Measurements from ENCODE around the gene TMEM53. TPM values are rescaled to one million over a fixed set of nuclear protein-coding genes. Genes with fewer than 3 reads are reported as not detected.

Gene TMEM53
- total RNA-seq, 1 donor from 2014 or later = 1.5 TPM

DNA sequence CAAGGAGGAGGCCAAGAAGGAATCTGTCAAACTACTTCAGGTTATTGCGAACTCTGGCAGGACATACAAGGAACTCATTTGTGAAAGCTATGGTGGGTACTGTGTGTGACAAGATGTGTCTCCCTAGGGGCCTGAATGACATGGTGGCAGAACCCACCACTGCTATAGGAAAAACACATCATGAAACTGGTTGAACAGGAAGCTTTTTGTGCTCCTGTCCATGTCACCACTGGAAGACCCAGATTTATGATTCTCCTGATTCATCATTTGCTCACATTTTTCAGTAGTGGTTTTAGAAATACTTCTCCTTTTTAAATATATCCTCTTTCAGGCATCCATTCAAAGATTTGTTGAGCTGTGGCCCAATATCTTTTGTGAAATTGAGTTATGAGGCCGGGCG is 23.9 kb upstream of the TMEM53 start:
- no peak for DNase-seq (ENCODE audit: low read depth, low spot score)

- no peak for DNase-seq (ENCODE audit: low read depth, low spot score)
Measured at GRCh38 chr1:44696789-44697345, 22.6 kb upstream of the TMEM53 start.

DNA sequence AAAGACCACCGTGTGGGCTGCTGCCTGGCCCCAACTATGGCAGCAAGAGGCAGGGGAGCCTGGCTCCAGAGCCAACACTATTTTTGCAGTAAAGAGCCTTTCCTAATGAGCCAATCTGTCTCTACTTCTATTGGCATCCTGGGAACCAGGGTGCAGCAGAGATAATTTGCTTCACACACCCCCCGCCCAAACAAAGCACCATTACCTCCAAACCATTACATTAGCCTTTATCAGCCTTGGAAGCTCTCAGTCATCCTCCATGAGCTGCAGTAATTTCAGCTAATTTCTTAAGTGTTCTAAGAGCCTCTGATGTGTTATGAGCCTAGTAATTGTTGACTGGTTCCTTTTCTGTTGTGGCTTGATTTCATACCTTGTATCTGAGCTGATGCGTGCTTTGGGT is 21.8 kb upstream of the TMEM53 start:
- DNase-seq (ENCODE audit: low read depth, low spot score) = no peak

GRCh38 chr1:44695671-44696070 is 21.4 kb upstream of the TMEM53 start:
- no peak for DNase-seq (ENCODE audit: low read depth, low spot score)

GRCh38 chr1:44694863-44695478 is 20.7 kb upstream of the TMEM53 start:
- no peak for DNase-seq (ENCODE audit: low read depth, low spot score)

DNA sequence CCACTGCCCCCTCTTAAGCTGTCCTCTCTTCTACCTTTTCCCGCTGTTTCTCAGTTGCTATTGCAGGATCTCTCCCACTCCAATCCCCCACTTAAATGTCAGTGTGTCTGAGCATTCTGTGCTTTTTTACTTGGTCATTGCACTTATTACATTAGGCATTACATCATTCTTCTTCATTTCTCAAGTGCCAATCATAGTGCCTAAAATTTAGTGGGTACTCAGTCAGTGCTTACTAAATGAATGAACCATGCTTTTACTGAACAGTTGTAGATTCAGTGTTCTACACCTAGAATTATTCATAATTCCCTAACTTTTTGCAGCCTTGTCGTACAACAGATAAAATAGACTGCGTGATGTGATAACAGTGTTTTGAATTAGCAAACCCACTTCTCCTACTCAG is 19.6 kb upstream of the TMEM53 start:
- DNase-seq (ENCODE audit: low read depth, low spot score) = no peak

DNA sequence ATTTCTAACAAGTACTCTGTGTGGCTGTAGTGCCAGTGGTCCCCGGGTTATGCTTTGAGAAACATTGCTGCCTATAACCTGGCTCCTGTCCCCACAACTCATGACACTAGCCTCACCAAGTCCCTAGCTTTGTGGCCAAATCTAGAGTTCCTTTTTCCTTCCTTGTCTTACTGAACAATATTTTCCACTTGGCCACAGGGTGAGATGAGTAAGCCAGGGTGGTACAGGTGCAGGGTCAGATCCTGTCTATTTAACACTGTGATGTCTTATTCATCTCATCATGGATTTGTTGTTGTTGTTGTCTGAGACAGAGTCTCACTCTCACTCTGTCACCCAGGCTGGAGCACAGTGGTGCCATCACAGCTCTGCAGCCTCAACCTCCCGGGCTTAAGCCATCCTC is 18.9 kb upstream of the TMEM53 start:
- DNase-seq (ENCODE audit: low read depth, low spot score) = no peak

DNA sequence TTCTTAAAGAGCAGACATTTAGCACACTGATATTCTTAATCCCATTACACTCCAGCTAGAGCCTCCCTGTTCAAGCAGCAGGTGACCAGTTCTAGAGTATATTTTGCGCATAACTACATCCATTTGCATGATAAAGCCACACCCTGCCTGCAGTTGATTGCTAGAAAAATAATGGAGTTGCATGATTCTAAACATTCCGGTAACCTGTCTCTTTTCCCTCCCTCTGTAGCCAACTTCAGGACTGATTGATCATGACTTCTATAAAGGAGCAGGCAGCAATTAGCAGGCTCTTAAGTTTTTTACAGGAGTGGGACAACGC is 15.1 kb upstream of the TMEM53 start:
- DNase-seq (ENCODE audit: low read depth, low spot score) = no peak

DNA sequence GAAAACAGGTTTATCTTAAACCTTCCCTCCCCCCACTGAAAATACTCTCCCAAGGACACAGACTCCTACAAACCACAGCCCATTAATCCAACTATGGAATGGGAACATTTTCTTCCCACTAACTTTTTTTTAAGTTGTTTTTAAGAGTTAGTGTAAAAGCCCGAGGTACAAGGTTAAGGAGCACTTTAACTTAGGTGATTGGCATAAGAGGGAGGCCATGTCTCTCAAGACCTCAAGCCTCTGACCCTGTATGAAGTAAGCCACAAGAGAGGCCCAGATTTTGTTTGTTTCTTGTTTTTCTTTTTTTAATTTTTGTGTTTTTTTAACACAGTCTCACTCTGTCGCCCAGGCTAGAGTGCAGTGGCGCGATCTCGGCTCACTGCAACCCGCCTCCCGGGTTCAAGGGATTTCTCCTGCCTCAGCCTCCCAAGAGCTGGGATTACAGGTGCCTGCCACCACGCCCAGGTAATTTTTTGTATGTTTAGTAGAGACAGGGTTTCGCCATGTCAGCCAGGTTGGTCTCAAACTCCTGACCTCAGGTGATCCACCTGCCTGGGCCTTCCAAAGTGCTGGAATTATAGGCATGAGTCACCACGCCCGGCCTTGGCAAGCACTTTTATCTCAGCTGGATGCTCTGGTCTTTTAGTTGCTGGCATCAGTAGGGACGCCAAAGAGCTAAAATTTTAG is 14.6 kb upstream of the TMEM53 start:
- no peak for DNase-seq (ENCODE audit: low read depth, low spot score)

DNA sequence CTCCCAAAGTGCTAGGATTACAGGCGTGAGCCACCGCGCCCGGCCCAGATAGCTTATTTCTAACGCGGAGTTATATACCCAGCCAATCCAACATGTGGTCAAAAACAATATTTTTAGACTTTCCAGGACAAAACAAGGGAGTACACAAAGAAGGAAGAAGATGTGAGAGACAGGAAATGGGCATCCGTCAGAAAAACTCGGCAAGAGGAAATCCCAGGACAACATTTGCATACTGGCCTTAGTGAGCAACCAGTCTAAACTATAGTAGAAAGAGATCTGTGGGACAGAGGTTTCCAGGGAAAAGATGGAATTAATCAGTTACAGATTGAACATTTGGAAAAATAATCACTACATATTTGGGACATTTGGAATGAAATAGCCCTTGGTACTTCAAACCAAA is 11.6 kb upstream of the TMEM53 start:
- DNase-seq (ENCODE audit: low read depth, low spot score) = no peak

- no peak for DNase-seq (ENCODE audit: low read depth, low spot score)
Measured at GRCh38 chr1:44685218-44685617, 10.9 kb upstream of the TMEM53 start.

GRCh38 chr1:44684525-44684924 is 10.2 kb upstream of the TMEM53 start:
- no peak for DNase-seq (ENCODE audit: low read depth, low spot score)

- no peak for DNase-seq (ENCODE audit: low read depth, low spot score)
Measured at GRCh38 chr1:44682883-44683265, 8.6 kb upstream of the TMEM53 start.

DNA sequence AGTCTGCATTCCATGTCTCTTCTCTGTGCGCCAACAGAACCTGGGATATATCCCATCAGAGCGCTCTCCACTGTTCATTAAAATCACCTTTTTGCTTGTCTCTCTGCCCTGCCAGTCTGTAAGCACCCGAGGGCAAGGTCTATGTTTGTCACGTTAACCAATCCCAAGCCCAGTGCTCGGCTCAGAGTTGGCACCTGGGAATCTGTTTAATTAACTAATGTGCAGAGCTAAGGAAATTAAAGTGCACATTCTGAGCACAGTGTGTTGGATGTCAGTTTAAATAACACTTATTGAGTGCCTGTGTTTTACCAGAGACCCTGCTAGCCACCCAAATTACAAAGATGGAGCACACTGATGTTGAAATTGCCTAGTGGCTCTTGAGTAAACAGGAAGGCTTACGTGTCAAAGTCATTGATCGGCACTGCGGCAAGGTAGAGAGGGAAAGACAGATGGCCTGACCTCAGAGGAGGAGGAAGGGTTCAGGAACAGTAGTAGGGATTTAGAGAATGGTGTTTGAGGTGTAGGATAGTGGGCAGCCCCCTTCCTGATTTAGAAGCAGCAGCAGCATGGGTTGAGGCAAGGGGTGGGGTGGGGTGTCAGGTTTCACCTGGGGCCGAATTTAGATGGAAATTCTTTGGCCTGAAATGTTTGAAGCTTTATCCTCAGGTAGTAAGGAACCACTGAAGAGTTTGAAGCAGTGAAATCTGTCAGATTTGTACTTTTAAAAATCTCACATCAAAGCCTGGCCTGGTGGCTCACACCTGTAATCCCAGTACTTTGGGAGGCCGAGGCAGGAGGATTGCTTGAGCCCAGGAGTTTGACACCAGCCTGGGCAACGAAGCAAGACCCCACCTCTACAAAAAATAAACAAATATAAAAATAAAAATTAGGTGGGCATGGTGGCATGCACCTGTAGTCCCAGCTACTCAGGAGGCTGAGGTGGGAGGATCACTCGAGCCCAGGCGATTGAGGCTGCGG is 7.9 kb upstream of the TMEM53 start:
- no peak for DNase-seq (ENCODE audit: low read depth, low spot score)

GRCh38 chr1:44679468-44679867 is 5.2 kb upstream of the TMEM53 start:
- no peak for DNase-seq (ENCODE audit: low read depth, low spot score)

GRCh38 chr1:44678626-44679025 is 4.3 kb upstream of the TMEM53 start:
- no peak for DNase-seq (ENCODE audit: low read depth, low spot score)

DNA sequence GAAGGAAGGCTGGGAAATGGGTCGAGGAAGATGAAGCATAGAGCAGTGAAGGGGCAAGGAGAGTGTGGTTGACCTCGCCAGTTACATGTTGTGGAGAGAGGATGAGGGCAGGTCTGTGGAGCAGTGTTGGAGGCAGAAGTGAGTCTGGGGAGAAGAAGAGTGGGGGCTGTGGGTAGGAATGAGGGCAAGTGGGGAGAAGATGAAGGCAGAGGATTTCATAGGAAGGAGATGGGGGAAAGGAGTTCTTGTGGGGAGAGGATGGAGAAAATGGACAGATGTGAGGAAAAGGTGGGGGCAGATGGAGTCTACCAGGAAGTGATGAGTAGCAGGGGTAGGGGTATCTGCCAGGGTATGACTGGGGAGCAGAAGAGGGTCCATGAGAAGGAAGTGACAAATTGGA is 3.8 kb upstream of the TMEM53 start:
- DNase-seq (ENCODE audit: low read depth, low spot score) = no peak

DNA sequence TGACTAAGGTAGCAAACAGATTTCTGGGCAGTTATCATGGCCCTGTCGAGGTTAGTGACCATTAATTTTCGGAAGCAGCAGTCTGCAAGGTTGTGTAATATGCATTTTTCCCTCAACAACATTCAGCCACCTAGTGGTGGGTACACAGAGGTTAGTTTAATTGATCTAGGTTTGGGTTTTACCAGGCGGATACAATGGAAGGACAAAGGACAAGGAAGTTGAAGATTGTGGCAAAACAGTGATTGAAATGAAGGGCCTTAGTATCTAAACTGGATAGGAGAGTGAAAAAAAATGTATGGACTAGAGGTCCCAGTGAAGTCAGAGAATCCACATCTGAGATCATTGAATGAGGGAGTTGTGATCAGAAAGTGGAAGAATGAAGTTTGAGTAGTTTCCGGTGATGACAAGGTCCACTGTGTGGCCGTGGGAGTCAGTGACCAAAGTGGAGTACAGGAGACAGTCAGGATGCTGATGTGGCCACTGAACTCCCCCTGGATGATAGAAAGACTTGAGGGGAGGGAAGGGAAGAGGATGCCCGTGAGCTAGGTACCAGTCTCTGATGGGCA is 3.0 kb upstream of the TMEM53 start:
- DNase-seq (ENCODE audit: low read depth, low spot score) = no peak

DNA sequence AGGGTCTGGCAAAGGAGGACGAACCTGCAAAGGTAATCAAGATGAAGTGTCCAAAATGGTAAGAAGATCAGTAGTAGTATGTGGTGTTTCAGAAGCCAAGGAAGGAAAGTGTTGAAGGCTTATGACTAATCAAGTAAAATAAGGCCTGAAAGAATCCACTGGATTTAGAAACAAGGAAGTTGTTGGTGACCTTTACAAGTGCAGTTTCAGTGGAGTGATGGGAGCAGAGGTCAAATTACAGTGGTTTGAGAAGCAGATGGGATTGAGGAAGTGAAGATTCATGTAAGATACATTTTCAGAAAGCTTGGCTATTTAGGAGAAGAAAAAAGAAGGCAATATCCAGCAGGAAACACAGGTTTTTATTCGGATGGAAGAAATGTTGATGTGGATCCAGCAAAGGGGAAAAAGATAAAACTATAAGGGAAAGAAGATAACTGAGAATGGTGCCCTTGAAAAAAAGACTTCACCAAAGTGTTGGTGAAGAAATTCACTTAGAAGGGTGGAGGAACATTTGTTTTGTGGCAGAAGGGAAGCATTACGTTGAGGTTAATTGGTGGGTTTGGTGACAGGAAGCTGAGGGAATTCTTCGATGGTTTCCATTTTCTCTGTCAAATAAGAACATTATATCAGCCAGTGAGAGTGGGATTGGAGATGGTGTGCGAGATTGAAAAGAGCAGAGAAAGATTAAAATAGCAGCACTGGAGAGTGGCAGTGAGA is 2.4 kb upstream of the TMEM53 start:
- no peak for DNase-seq (ENCODE audit: low read depth, low spot score)

GRCh38 chr1:44675186-44675585 is 905 bp upstream of the TMEM53 start:
- DNase-seq (ENCODE audit: low read depth, low spot score) = no peak

DNA sequence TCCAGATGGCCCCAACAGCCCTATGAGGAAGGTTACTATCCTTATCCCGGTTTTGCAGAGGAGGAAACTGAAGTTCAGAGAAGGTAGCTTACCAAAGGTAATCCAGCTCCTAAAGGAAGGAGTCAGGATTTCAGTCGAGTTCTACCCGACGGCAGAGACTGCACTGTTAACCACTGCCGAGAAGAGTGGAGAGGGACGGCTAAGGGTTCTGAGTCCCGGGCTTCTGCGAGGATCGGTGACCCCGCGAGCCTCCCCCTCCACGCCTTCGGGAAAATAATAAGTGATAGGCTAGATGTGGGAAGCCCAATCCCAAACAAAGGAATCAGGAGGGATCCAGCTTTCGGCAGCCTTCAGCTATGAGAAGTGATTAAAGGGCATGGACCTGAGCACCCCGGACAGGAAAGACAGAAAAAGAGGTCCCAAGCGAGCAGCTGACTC is 587 bp downstream of the TMEM53 start:
- DNase-seq (ENCODE audit: low read depth, low spot score) = no peak

Measured in pulmonary artery endothelial cell (primary cell).